ENCODE measurements around the gene POR. TPM values are rescaled to one million over a fixed set of nuclear protein-coding genes. Genes with fewer than 3 reads are reported as not detected.
"Not testable (repeated sequence)": the region's sequence is repeated elsewhere in the genome, so short reads cannot be mapped to it uniquely, and the experiment has no call there.

POR gene
- total and polyA plus RNA-seq, 2 experiments from 2014 or later, result 87.9 to 97.9 TPM

GRCh38 chr7:75888464-75889222, 26.3 kb upstream of the POR start:
- Histone ChIP-seq H3K36me3 (peaks cover 17% of the 10 kb centered on the region), H3K4me3 (no peak overlapping the region), H3K9me3 (ENCODE audit: low read depth) (no peaks in the 10 kb centered on the region), H3K27me3 (no peaks in the 10 kb centered on the region), H3K27ac (peak overlapping the region; percentile 48), H3K4me1 (ENCODE audit: low read depth) (no peaks in the 10 kb centered on the region)
- no peak for DNase-seq (ENCODE audit: low read depth in 1 of 2, low spot score in 1 of 2)
- TF ChIP-seq CTCF (IDR thresholded peaks at IDR 0.05; ENCODE audit: low read depth, low read length), result no peak

- H3K9me3 ChIP-seq (ENCODE audit: low read depth), result no peaks in the 10 kb centered on the region
- peak overlapping the region; percentile 48 for H3K27ac ChIP-seq
- H3K4me3 ChIP-seq, result no peak overlapping the region
- DNase-seq (ENCODE audit: low read depth in 1 of 2, low spot score in 1 of 2), result no peak
- no peak for TF ChIP-seq CTCF (IDR thresholded peaks at IDR 0.05; ENCODE audit: low read depth, low read length)
- H3K36me3 ChIP-seq, result peaks cover 10% of the 10 kb centered on the region
- H3K4me1 ChIP-seq (ENCODE audit: low read depth), result no peaks in the 10 kb centered on the region
- H3K27me3 ChIP-seq, result no peaks in the 10 kb centered on the region
These were observed 25.6 kb upstream of the POR start for GRCh38 chr7:75889223-75889825.

- Histone ChIP-seq H3K4me3 (no peak overlapping the region), H3K4me1 (ENCODE audit: low read depth) (no peaks in the 10 kb centered on the region), H3K9me3 (ENCODE audit: low read depth) (no peaks in the 10 kb centered on the region), H3K36me3 (peaks cover 5% of the 10 kb centered on the region), H3K27ac (no peak overlapping the region), H3K27me3 (no peaks in the 10 kb centered on the region)
- peak in 1 of 2 donors; percentile 60 for DNase-seq (ENCODE audit: low read depth in 1 of 2, low spot score in 1 of 2)
- TF ChIP-seq CTCF (IDR thresholded peaks at IDR 0.05; ENCODE audit: low read depth, low read length), result no peak
These were observed 25.1 kb upstream of the POR start for GRCh38 chr7:75889826-75890225.

- H3K36me3 ChIP-seq, result not testable (repeated sequence)
These were observed 23.7 kb upstream of the POR start for GRCh38 chr7:75891237-75891636.

GRCh38 chr7:75891815-75892411, 23.0 kb upstream of the POR start:
- H3K4me1 ChIP-seq (ENCODE audit: low read depth), result no peaks in the 10 kb centered on the region
- DNase-seq (ENCODE audit: low read depth in 1 of 2, low spot score in 1 of 2), result no peak
- no peak for TF ChIP-seq CTCF (IDR thresholded peaks at IDR 0.05; ENCODE audit: low read depth, low read length)
- H3K36me3 ChIP-seq, result peaks cover 5% of the 10 kb centered on the region
- no peak overlapping the region for H3K4me3 ChIP-seq
- H3K27ac ChIP-seq, result no peak overlapping the region
- H3K9me3 ChIP-seq (ENCODE audit: low read depth), result no peaks in the 10 kb centered on the region
- no peaks in the 10 kb centered on the region for H3K27me3 ChIP-seq

More at GRCh38 chr7:75891237-75891636, 23.7 kb upstream of the POR start:
- H3K9me3 ChIP-seq (ENCODE audit: low read depth); H3K4me1 ChIP-seq (ENCODE audit: low read depth); DNase-seq (ENCODE audit: low read depth in 1 of 2, low spot score in 1 of 2); H3K27me3 ChIP-seq; H3K27ac ChIP-seq; H3K4me3 ChIP-seq: not testable (repeated sequence)
